ENCODE data around the gene MARF1.

DNA sequence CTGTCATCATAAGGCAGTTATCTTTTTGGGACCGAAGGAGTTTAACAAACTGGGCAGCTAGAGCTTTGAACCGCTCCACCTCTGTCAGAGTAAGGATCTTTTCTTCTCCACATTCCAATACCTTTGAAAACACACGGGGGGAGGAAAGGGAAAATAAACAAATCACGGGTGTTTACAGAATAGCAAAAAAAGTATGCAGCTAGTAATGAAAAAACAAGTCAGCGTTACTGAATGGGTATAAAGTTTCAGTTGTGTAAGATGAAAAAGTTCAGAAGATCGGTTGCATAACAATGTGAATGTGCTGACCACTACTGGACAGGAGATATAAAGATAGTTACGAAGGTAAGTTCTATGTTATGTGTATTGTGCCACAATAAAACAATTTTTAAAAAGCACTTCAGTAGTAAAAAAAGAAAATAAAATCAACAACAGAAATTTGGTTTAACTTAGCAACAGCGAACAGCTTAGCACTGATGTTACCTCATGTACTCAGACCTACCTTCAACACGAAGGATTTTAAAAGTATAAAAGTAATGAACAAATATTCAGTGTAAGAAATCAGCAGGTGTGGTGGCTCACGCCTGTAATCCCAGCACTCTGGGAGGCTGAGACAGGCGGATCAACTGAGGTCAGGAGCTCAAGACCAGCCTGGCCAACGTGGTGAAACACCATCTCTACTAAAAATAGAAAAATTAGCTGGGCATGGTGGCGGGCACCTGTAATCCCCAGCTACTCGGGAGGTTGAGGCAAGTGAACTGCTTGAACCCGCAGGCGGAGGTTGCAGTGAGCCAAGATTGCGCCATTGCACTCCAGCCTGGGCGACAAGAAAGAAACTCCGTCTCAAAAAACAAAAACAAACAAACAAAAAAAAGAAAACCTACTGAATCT lies 34.3 kb downstream of the MARF1 start:
- no peak for TF ChIP-seq POLR2A (IDR thresholded peaks at IDR 0.05; ENCODE audit: low read depth, low read length)
- TF ChIP-seq POLR2AphosphoS5 (IDR thresholded peaks at IDR 0.05; ENCODE audit: low read depth, low read length), result no peak

Data from GM12892 (cell line).